HL-60 (cell line): ENCODE data around the gene CELF5.

Source experiments
- CTCF ChIP-seq: IDR thresholded peaks from one replicate; pipeline ENCODE4 v1.5.1; 2011; ENCODE audit warnings: low read length, control low read depth, inconsistent platforms; ENCODE audit not compliant: insufficient read depth
- REST ChIP-seq: IDR thresholded peaks from 2 replicates; pipeline ENCODE4 v1.6.1; 2012; ENCODE audit warnings: low read depth; ENCODE audit not compliant: insufficient replicate concordance

- no peak for TF ChIP-seq CTCF
- TF ChIP-seq REST = no peak
Observed at GRCh38 chr19:3262362-3262761, 37.9 kb downstream of the CELF5 start.
